ENCODE data around the gene RPH3AL. TPM values are rescaled to one million over a fixed set of nuclear protein-coding genes. Genes with fewer than 3 reads are reported as not detected.
"Not testable (repeated sequence)": the region's sequence is repeated elsewhere in the genome, so short reads cannot be mapped to it uniquely, and the experiment has no call there.

RPH3AL gene
- total RNA-seq, 2 experiments from 2014 or later: 0.80 to 1.6 TPM

GRCh38 chr17:172401-172800 is 180.2 kb downstream of the RPH3AL start:
- CTCF ChIA-PET: no interaction called here
- POLR2A ChIA-PET: no interaction called here

- CTCF ChIA-PET: no interaction called here
- POLR2A ChIA-PET: no interaction called here
Measured at GRCh38 chr17:171871-172270, 180.7 kb downstream of the RPH3AL start.

- ChIA-PET POLR2A (no interaction called here), CTCF (no interaction called here)
Measured at GRCh38 chr17:170130-170670, 182.4 kb downstream of the RPH3AL start.

GRCh38 chr17:168614-169013 is 184.0 kb downstream of the RPH3AL start:
- CTCF ChIA-PET, POLR2A ChIA-PET: not testable (repeated sequence)

- ChIA-PET POLR2A (no interaction called here), CTCF (interaction anchor here (1.4 kb wide), 1 partner anchor 220 kb away, joined by 3 read pairs; no protein-coding TSS in a partner anchor)
Measured at GRCh38 chr17:165939-166338, 186.7 kb downstream of the RPH3AL start.

GRCh38 chr17:164303-165235 is 188.0 kb downstream of the RPH3AL start:
- POLR2A ChIA-PET: no interaction called here
- CTCF ChIA-PET: interaction anchor here (0.6 to 1.4 kb wide), 2 partner anchors 221 to 537 kb away, joined by 3 read pairs; no protein-coding TSS in a partner anchor

- ChIA-PET POLR2A (no interaction called here), CTCF (no interaction called here)
Measured at GRCh38 chr17:163514-164098, 189.0 kb downstream of the RPH3AL start.

- POLR2A ChIA-PET: no interaction called here
- CTCF ChIA-PET: no interaction called here
Measured at GRCh38 chr17:162689-163088, 189.9 kb downstream of the RPH3AL start.

Other genes with a start within 250 kb of the RPH3AL start
- not detected for gene SCGB1C2, start 215.2 kb downstream of the RPH3AL start, total RNA-seq
- under 1 TPM; 0.13 to 0.21 TPM for gene DOC2B, start 171.2 kb downstream of the RPH3AL start, total RNA-seq
- 10 to 100 TPM; 42.9 to 43.6 TPM for gene RFLNB, start 93.1 kb upstream of the RPH3AL start, total RNA-seq

All from activated CD8-positive, alpha-beta memory T cell treated with anti-CD3 and anti-CD28 coated beads for 36 hours (primary cell).